Subcutaneous adipose tissue (tissue), 4 donors: ENCODE results near the gene IGSF5. TPM values are rescaled to one million over a fixed set of nuclear protein-coding genes. Genes with fewer than 3 reads are reported as not detected.

Source experiments
- CTCF ChIP-seq: fragments of 450-650 bp; IDR thresholded peaks from one replicate; pipeline ENCODE4 v1.5.1; 2016; ENCODE audit warnings: low read depth, mild to moderate bottlenecking, control low read depth, antibody characterized with exemption, moderate library complexity
- total RNA-seq, 4 donors: library from RNA; depleted of rRNA; stranded (reverse); fragments of >200 nt; gene quantifications; one replicate each; pipeline ENCODE4 v1.1.0, GENCODE V29; 2016

Gene IGSF5
- total RNA-seq, 4 donors from 2014 or later: 0.22 TPM; not detected in 3

- no peak for TF ChIP-seq CTCF
These were observed 20.0 kb upstream of the IGSF5 start for GRCh38 chr21:39724944-39725343.

- TF ChIP-seq CTCF: no peak
These were observed 18.9 kb upstream of the IGSF5 start for GRCh38 chr21:39726133-39726532.

GRCh38 chr21:39727401-39728120 lies 17.4 kb upstream of the IGSF5 start:
- TF ChIP-seq CTCF: no peak

- no peak for TF ChIP-seq CTCF
These were observed 16.6 kb upstream of the IGSF5 start for GRCh38 chr21:39728341-39728740.

- TF ChIP-seq CTCF: no peak
These were observed 14.4 kb upstream of the IGSF5 start for GRCh38 chr21:39730418-39731157.

- no peak for TF ChIP-seq CTCF
These were observed 8.3 kb upstream of the IGSF5 start for GRCh38 chr21:39736716-39737115.

GRCh38 chr21:39737376-39738000 lies 7.5 kb upstream of the IGSF5 start:
- TF ChIP-seq CTCF: no peak
